CD4-positive, alpha-beta T cell treated with Interleukin-21 for 1 hour (primary cell): ENCODE data around the gene NDRG4.
A peak's percentile ranks its signal among the peaks of the same experiment; 100 is the strongest.

Experiments used
- DNase-seq: peaks from one replicate; pipeline ENCODE4 v3.0.0-alpha.2; 2020

NDRG4 gene

DNA sequence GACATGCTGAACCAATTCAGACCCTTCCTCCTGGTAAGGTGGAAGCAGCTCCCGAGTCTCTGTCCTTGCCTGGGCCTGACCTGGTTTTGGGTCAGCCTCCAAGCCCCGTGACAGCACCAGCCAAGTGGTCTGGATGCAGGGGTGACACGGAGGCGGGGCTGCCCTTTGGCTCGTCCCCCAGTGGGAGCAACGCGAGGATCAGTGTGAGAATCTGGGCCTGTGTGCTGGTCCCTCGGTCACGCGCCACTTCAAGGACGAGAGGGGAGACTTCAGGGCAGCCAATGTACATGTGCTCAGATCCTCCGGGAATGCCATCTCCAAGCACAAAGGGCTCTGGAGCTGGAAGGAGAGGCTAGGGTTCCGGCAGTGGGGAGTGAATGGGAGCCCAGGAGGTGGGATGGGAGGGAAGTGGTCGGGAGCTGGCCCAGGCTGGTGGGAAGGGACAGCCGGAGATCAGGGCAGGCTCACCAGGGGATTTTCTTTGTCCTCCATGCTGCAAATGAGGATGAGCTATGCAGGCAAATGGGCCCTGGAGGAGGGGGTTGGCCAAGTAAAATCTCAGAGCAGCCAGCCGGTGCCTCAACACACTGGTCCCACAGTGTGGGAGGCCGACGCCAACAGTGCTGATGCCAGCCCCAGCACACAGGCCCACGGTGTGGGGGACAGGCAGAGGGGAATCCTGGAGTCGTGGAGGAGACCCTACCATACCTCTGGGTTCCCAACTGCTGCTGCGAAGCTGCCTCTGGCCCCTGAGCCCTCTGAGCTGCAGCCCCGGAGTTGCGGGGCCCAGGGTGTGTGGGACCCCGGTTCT is 4.2 kb upstream of the NDRG4 start:
- DNase-seq: no peak

DNA sequence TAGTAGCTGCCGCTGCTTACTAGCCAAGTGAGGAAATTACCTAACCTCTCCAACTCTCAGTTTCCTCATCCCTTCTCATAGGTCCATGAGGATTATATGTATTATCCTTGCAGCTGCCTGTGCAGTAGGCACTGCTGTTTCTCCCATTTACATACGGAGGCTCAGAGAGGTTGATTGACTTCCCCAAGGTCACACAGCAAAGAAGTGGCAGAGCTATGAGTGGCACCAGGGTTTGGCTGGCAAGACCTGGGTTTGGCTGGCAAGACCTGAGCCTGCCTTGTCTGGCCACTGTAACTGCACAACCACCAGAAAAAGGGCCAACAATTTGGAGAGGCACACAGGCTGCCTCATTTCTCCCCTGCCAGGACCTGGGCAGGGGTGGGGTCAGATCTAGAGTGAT is 2.5 kb upstream of the NDRG4 start:
- no peak for DNase-seq

DNA sequence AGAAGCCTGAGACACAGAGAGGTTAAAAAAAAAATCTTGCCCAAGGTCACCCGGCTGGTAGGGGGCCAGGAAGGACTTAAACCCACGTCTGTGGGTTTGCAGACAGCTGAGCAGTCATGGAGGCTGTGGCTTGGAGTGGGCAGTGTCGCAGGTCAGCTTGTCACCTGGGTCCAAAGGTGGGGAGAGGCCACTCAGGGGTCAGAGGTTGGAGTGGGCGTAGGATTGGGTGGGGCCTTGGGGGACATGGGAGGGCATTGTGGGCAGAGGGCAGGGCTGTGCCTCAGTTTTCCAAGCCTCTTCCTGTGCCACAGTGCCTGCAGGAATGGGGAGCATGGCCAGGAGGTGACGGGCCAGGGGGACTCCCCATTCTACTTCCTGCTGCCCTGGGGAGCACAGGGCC is 2.0 kb upstream of the NDRG4 start:
- DNase-seq: no peak

DNA sequence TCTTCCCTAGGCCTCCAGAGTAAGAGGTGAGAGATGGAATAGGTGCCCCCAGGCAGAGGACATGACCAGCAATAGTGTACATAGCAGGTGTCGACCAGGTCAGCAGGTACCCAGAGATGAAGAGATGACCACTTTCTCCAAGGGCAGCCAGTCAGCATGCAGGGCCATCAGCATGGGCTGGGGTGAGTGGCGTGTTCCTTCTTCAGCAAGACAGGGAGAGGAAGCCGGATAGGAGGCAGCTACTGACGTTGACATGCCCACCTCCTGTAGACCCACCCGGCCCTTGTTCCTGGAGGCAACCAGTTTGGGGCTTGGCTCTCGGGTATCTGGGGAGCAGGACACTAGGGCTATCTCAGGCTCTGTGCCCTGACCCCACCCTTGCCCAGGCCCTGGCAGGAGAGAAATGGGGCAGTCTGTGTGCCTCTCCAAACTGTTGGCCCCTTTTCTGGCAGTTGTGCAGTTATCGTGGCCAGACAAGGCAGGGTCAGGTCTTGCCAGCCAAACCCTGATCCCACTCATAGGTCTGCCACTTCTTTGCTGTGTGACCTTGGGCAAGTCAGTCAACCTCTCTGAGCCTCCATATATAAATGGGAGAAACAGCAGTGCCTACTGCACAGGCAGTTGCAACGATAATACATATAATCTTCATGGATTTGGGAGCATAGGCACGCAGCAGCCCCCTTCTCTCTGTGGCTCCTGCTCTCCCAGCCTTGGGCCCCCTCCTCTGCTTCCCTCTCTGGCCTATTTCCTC is 1.4 kb upstream of the NDRG4 start:
- DNase-seq: no peak

DNA sequence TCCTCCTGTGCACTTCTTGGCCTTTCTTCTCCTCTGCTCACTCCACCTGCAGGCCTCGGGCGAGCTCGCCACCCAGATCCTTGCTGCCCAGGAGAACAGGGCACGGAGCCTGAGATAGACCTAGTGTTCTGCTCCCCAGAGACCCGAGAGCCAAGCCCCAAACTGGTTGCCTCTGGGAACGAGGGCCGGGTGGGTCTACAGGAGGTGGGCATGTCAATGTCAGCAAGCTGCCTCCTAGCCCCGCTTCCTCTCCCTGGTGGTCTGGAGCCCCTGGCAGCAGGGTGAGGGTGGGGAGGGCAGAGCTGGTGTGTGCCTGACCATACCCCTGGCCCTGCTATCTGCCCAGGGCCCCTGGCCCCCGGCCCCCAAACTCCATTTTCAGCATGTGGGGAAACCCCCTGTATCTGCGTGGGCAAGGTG is 841 bp upstream of the NDRG4 start:
- DNase-seq: no peak

DNA sequence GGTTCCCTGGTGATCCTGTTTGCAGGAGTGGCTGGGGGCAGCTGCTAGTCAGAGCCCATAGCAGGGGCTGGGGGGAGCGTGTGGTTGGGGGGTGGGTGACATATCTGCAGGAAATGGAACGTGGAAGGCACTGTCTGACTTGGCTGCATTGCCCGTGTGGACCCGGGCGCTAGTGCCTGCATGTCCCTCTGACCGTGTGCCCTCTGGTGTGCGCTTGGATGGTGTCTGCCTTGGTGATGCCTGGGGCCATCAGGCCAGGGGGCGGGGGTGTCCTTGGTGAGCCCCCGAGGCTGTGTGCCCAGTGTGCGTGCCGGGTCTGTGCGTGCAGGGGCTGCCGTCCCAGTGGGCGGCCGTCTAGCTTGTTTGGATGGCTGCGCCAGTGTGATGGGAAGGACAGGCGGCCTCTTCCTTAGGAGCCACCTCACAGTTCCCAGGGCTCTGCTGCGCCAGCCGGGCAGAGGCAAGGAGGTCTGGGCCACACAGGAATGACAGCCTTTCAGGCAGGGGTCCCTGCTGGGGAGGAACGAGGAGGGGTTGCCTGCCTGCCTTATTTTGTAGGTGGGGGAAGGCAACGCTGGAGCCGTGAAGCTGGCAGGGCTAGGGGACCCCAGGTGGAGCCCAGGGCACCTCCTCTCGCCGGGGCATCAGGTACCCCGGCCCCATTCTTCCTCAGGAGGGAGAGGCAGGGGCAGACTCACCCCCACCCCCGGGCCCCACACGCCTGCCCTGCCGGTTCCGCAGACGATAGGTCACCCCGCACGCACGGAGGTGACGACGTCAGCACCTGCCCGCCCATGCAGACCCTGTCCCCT is 693 bp downstream of the NDRG4 start:
- no peak for DNase-seq

DNA sequence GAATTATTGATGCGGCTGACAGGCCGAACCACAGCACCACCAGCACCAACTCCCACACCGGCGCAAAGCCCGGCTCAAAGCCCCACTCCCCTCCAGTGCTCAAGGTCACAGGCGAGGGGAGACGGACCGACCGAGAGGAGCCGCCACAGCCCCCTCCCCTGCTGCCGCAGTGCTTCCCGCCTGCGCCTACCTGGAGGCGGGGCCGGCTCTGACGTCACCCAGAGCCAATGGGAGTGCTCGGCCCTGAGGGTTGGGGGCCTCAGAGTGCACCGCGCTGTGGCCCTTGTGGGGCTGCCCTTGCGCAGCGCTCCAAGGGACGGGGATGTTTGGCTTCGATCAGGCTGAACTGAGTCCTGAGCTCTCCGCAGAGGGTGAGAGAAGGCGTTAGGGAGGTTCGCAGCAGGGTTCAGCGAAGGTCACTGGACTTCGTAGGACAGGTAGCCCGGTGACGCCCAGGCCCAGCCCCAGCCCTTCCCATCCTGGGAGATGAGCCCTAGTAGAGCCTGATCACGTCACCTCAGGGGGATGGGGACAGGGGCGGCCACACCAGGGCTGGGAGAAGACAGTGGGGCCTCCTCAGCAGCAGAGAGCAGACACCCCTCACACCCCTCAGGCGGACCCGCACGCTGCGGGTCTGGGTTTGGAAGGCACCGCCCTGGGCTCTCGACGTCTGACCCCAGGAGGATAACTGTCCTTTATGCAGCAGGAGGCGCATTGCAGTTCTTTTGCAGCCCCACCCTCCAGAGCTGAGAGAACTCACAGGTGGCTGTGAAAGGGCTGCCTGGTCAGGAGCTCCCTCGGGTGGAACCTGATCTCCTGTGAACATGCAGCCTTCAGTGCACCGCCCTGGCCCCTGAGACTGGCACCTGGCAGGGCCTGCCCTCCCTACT is 1.5 kb downstream of the NDRG4 start:
- DNase-seq: peak; percentile 43

DNA sequence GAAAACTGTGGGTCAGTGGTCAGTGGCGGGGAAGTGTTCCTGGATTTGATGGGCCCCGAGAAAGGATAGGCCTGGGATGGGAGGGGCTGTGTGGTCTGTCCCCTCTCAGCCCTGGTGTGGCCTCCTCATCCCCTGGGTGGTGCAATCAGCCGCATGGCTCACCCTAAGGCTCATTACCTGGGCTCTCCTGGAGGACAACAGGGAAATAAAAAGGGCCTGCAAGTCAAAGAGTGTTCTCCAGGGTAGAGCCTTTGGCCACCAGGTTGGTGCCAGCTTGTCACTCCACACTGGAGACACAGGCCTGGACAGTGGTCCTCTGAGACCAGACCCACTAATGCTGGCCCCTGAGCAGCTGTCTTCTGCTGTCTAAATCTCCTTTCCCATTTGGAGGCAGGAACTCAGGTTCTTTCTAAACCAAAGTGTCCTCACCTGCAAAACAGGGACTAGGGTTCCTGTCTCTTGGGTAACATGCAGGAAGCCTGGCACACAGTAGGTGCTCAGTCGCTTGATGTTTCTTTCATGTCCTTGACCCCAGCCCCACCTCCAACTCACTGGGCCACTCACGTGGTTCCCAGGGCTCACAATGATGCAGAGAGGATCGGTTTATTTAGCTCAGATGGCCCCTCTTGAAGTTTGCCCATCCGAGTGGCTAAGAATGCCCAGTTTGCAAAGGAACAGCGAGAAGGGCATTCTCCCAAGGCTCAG is 2.4 kb downstream of the NDRG4 start:
- DNase-seq: no peak

DNA sequence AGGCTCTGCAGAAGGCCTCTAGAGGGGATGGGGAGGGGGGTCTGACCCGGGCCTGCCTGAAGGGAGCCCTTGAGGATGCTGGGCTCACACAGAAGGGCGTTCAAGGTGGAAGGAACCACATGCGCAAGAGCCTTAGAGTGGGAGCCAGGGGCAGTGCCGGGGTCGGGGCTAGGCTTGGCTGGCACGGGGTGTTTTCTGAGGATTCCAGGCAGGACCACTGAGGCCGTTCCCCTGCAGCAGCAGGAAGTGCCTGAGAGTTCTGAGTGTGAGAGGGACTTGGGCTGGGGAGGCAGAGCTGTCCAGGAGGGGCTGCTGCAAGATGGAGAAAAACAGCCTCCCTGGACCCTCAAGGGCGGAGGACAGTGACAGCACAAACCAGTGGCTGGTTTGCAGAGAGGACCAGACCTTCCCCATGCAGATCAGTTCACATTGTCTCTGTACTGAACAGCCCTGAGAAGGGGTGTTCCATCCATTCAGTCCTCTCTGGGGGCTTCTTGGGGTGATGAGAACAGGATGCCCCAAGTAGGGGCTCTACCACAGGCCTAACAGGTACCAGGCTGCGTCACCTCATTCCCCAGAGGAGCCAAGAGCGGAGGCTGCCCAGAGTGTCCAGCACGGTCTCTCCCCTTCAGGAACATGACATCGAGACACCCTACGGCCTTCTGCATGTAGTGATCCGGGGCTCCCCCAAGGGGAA is 3.4 kb downstream of the NDRG4 start:
- DNase-seq: no peak

DNA sequence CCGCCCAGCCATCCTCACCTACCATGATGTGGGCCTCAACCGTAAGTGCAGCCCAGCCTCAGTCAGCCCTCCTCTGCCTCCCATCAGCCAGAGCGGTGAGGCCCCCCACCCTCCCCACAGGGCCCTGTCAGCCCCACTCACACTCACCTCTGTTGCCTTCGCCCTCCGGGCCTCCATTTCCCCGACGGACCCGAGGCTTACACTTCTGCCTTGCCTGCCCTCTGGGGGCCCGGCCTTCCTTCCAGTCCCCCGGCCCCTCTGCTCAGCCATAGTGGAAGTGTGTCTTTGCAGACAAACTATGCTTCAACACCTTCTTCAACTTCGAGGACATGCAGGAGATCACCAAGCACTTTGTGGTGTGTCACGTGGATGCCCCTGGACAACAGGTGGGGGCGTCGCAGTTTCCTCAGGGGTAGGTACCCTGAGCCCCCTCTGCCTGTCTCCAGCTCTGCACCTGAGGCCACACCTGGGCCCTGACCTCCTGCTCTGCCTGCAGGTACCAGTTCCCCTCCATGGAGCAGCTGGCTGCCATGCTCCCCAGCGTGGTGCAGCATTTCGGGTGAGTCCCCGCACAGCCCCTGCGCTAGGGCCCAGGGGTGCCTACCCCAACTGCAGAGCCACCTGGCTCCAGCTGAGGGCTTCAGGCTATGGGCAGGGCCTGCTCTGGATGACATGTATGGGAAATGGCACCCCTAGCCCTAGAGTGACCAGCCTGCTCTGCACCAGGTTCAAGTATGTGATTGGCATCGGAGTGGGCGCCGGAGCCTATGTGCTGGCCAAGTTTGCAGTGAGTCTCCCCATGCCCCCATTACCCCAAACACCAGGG is 4.1 kb downstream of the NDRG4 start:
- DNase-seq: no peak

DNA sequence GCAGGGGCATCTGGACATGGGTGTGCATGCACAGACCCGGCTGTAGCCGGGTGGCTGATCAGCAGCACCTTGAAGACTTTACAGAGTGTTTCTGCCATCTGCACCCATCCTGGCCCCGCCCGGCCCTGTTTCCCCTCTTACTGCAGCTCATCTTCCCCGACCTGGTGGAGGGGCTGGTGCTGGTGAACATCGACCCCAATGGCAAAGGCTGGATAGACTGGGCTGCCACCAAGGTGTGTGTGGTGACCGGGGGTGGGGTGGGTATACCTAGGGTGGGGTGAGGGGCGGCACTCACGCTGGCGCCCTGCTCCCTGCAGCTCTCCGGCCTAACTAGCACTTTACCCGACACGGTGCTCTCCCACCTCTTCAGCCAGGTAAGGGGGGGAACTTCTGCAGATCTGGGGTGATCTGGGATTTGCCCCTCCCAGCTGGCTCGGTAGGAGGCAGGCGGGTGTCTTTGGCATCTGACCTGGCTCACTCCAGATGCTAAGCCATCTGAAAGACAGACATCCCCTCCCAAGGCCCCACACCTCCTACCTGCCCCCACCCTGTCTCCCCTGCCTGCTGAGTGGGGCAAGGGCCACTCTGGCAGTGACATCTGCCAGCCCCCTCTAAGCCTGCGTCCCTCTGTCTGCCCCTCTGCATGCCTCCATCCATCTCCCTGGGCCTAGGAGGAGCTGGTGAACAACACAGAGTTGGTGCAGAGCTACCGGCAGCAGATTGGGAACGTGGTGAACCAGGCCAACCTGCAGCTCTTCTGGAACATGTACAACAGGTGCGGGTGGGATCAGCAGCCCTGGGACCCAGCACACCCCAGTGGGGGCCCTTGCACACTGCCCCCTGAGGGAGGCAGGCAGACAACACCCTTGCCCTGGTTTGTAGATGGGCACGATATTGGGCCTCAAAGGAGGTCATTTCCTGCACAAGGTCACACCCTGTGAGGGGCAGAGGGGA is 6.6 kb downstream of the NDRG4 start:
- DNase-seq: no peak

DNA sequence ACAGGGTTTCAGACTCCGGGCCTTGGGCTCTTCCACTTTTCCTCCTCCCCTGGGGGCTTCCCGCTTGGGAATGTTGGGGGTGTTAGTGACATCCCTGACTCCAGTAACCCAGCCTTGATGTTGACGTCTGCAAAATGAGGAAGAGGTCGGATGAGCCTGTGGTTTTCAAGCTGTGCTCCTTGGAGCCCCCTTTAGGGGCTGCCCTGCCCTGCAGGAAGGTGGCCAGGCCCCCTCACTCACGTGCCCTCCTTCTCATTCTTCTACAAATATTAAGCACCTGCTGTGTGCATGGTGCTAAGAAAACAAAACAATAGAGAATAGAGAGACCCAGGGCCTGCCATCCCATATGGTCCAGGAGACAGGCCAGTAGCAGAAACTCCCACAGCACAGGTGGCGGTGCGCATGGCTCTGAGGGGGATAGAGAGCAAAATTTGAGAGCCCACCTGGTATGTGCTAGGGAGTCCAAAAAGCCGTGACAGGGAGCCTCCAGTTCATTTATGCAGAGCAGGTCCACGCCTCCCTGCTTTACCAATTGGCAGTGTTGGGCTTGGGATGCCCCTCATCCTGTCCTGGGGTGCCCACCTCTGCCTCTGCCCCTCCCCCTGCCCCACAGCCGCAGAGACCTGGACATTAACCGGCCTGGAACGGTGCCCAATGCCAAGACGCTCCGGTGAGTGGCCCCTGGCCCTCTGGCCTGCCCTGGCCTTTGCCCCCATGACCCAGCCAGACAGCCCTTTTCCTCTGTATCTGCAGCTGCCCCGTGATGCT is 7.4 kb downstream of the NDRG4 start:
- no peak for DNase-seq

DNA sequence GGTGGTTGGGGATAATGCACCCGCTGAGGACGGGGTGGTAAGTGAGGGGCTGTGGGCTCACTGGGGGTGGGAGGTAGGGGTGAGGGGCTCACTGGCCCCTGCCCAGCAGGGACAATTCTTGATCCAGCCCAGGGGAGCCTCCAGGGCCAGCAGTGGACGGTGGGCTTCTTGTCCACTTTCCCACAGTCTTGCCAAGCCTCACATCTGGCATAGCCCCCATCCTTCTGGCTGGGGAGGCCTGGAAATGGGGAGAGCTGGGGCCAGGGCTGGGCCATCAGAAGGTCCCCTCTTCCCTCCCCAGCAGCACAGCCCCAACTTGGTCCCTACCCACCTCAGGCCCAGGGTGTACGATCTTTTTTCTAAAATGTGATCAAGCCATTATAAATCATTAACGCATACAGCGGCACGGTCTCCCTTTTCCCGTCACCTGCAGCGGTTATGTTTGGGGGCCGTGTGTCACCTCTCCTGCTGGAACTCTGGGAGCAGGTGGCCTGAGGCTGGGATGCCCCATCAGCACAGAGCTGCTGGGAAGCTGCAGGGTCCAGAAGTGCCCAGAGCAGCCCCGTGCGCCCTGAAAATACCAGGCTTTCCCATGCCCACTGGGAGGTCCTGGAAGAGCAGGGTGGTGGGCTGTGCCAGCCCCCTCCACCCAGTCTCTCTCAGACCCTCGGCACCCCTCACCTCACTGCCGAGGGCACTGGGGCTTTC is 8.2 kb downstream of the NDRG4 start:
- DNase-seq: no peak

DNA sequence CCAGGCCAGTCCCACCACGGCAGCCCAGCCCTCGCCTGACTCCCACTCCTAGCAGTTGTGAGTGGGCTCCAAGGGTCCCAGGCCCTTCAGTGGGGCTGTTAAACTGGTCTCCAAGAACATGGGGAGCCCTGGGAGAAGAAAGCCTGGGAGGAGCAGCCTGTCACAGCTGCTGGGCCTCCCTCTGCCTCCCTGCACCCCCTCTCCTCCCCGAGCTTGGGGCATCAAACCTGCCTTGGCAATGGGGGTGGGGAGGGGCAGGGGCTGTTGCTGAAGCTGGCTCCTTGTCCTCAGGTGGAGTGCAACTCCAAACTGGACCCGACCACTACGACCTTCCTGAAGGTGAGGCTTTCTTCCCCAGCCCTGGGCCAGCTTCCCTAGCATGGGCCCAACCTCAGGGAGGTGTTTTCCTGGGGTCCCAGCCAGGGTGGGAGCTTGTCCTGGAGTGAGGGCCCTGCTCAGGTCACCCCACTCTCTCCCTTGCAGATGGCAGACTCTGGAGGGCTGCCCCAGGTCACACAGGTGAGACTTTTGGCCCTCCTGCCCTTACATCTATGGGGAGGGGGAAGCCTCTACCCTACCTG is 8.8 kb downstream of the NDRG4 start:
- DNase-seq: no peak

DNA sequence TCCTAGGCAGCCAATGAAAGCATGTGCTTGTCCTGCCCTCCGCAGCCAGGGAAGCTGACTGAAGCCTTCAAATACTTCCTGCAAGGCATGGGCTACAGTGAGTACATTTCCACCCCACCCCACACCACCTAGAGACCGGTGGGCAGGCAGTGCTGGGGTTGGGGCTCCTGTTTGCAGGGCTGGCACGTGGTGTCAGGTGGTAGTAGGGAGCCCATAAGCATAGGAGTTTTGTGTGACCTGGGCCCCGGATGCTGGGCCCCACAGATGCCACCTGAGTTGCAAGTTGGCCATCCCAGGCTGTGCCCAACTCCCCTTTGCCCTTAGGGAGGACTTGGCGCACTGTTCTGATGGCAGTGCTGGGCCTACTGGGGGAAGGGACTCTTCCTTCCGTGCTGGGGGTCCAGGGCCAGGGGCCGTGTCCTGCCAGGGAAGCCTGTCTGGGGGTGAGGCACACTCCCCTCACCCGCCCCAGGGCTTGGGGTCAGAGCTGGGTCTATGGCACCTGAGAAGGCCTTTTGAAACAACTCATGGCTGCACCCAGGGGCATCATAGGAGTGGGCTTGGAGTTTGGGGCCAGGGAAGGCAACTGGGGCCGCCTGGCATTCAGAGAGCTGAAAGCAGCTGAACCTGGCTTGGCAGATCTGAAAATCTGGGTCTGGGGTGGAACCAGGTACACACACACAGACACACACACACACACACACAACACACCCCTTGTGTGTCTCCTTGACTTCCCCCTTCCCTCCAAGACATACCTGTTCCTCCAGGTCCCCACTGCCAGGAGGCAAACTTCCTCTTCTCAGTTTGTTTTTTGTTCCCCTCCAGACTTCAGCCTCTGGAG is 9.5 kb downstream of the NDRG4 start:
- DNase-seq: no peak

DNA sequence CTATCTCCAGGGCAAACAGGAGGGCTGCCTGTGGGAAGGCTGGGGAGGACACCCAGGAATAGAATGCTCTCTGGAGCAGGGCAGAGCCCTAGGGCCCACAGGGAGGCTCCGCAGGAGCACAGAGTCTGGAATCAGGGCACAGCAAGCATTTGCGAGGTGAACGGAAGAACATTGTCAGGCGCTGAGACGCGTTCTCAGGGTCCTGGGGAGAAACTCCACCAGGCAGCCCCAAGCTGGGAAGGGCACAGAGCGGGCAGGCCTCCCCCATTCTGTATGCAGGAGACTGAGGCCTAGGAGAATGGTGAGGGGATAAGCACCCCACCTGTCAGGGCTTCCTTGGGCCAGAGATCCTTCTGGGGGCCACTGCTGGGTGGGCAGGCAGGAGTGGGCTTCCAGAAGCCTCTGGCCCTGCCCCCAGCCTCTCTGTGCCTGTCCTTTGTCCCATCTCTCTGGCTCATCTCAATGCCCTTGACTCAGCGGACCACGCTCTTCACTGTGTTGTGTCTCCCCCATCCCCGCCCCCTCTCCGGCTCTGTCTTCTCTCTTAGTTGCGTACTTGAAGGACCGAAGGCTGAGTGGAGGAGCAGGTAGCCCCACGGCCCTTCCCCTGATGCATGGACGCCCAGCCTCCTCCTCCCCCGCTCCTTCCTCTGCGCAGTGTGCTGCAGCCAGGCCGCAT is 10.3 kb downstream of the NDRG4 start:
- DNase-seq: no peak
